C4-2B (cell line): Measurements from ENCODE around the gene CDC123.

Experiments
- CTCF ChIP-seq: fragments of 450-650 bp; conservative IDR thresholded peaks from 2 replicates; pipeline ENCODE4 v1.5.1; 2017; ENCODE audit warnings: mild to moderate bottlenecking
- ZFX ChIP-seq: fragments of 450-650 bp; IDR thresholded peaks from 2 replicates; pipeline ENCODE4 v1.6.1; 2017

- TF ChIP-seq CTCF (no peak), ZFX (no peak)
Observed at GRCh38 chr10:12202226-12202625, 6.2 kb downstream of the CDC123 start.
